Measurements from ENCODE around the gene PSMD14. TPM values are rescaled to one million over a fixed set of nuclear protein-coding genes. Genes with fewer than 3 reads are reported as not detected.

PSMD14 gene
- total RNA-seq, 1 experiment from 2014 or later = 118 TPM

DNA sequence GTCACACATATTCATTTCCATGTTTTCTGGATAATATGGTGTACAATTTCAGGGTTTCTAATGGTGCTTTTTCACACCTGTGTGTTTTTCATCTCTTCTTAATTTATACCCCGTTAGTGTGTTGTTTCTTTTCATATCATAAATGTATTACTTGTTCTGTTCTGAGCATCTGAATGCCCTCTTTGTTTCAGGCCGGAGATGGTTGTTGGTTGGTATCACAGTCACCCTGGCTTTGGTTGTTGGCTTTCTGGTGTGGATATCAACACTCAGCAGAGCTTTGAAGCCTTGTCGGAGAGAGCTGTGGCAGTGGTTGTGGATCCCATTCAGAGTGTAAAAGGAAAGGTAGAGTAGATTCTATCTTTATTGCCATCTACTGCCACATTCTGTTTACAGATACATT is 62.8 kb downstream of the PSMD14 start:
- Histone ChIP-seq H3K27ac (ENCODE audit: low read depth, low read length) (no peak overlapping the region), H3K9ac (ENCODE audit: low read length) (no peak overlapping the region), H3K9me2 (ENCODE audit: insufficient read depth) (no peaks in the 10 kb centered on the region), H4K20me1 (ENCODE audit: insufficient read depth) (peaks cover 15% of the 10 kb centered on the region; the same call in 1 of the 2 replicates), H2AFZ (ENCODE audit: low read depth, low read length, poor library complexity, severe bottlenecking) (no peak overlapping the region), H3K27me3 (ENCODE audit: insufficient read depth, low read length) (no peaks in the 10 kb centered on the region), H3K79me2 (ENCODE audit: insufficient read depth, low read length) (peaks cover 71% of the 10 kb centered on the region), H3K4me1 (ENCODE audit: control insufficient read depth in 1 of 2, insufficient read depth in 2 of 2, low read length in 2 of 2) (no peaks in the 10 kb centered on the region), H3K4me3 (replicated peaks in 1 of 2; ENCODE audit: low read depth in 1 of 2, low read length in 2 of 2) (no peak overlapping the region), H3K4me2 (ENCODE audit: low read length) (no peak overlapping the region), H3K36me3 (ENCODE audit: control insufficient read depth in 1 of 2, insufficient read depth in 2 of 2, low read length in 2 of 2) (peaks cover 4 to 10% of the 10 kb centered on the region in 2 experiments; a peak in 3 of 4 replicates), H3K9me3 (ENCODE audit: control insufficient read depth in 1 of 2, insufficient read depth in 1 of 2, low read depth in 1 of 2, low read length in 2 of 2) (no peaks in the 10 kb centered on the region)
- CTCF ChIA-PET = no interaction called here
- TF ChIP-seq SIN3A (IDR thresholded peaks at IDR 0.05; ENCODE audit: low read depth) = no peak
- TF ChIP-seq SP1 (IDR thresholded peaks at IDR 0.05; ENCODE audit: low read depth) = no peak
- TF ChIP-seq ATF3 (IDR thresholded peaks at IDR 0.05) = no peak
- no peak for TF ChIP-seq ZNF274 (IDR thresholded peaks at IDR 0.05; ENCODE audit: low read depth, low read length)
- no peak for TF ChIP-seq POLR2AphosphoS5 (IDR thresholded peaks at IDR 0.05; ENCODE audit: low read depth, low read length)
- TF ChIP-seq FOSL1 (IDR thresholded peaks at IDR 0.05; ENCODE audit: low read depth) = no peak
- TF ChIP-seq REST (IDR thresholded peaks at IDR 0.05; ENCODE audit: low read depth) = no peak
- no peak for TF ChIP-seq CBX3 (IDR thresholded peaks at IDR 0.05; ENCODE audit: low read depth)
- no peak for TF ChIP-seq TCF7L2 (IDR thresholded peaks at IDR 0.05; ENCODE audit: borderline replicate concordance, extremely low read depth, insufficient read depth, insufficient read length)
- POLR2A ChIA-PET = no interaction called here
- no TSS peak for BruUV-seq (replicated peaks)
- RAD21 ChIA-PET (ENCODE audit: low non-redundant PET in 1 of 2, low total read pairs in 2 of 2, uncharacterized antibody in 2 of 2, unreplicated experiment in 2 of 2) = no interaction called here
- ATAC-seq = no peak
- no peak for DNase-seq (ENCODE audit: low read depth, low spot score)
- intact Hi-C loops (cut with micrococcal nuclease) = no loop called here

Measured in HCT116 (cell line).